ENCODE results near the gene SLC6A5. TPM values are rescaled to one million over a fixed set of nuclear protein-coding genes. Genes with fewer than 3 reads are reported as not detected.

Gene SLC6A5
- total RNA-seq, 1 experiment from 2014 or later, result not detected

DNA sequence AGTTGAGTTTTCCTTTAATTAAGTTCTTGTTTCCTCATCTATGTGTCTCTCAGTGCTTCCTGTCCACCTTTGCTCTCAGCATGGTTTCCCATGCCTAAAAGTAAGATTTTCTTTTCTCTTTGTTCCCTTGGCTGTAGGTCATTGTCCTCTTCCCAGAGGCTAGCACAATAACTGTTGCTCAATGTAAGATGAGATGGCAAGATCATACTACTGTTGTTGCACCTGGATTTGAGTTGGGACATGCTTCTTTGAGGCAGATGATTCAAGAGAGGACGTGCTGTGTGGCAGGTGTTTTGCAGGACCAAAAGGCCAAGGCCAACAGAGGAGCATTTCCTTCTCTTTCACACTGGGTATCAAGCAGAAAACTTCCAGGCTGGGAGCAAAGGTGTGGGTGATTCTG is 58.7 kb downstream of the SLC6A5 start:
- TF ChIP-seq, protein P1, sequence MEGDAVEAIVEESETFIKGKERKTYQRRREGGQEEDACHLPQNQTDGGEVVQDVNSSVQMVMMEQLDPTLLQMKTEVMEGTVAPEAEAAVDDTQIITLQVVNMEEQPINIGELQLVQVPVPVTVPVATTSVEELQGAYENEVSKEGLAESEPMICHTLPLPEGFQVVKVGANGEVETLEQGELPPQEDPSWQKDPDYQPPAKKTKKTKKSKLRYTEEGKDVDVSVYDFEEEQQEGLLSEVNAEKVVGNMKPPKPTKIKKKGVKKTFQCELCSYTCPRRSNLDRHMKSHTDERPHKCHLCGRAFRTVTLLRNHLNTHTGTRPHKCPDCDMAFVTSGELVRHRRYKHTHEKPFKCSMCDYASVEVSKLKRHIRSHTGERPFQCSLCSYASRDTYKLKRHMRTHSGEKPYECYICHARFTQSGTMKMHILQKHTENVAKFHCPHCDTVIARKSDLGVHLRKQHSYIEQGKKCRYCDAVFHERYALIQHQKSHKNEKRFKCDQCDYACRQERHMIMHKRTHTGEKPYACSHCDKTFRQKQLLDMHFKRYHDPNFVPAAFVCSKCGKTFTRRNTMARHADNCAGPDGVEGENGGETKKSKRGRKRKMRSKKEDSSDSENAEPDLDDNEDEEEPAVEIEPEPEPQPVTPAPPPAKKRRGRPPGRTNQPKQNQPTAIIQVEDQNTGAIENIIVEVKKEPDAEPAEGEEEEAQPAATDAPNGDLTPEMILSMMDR (IDR thresholded peaks at IDR 0.05), result no peak
- TF ChIP-seq POLR2AphosphoS5 (IDR thresholded peaks at IDR 0.05; ENCODE audit: low read depth, low read length) (no peak), SIN3A (IDR thresholded peaks at IDR 0.05; ENCODE audit: borderline replicate concordance, insufficient read depth, low read depth, low read length) (no peak), TCF7L2 (IDR thresholded peaks at IDR 0.05; ENCODE audit: low read depth, low read length) (no peak)
- TF ChIP-seq, protein P2, sequence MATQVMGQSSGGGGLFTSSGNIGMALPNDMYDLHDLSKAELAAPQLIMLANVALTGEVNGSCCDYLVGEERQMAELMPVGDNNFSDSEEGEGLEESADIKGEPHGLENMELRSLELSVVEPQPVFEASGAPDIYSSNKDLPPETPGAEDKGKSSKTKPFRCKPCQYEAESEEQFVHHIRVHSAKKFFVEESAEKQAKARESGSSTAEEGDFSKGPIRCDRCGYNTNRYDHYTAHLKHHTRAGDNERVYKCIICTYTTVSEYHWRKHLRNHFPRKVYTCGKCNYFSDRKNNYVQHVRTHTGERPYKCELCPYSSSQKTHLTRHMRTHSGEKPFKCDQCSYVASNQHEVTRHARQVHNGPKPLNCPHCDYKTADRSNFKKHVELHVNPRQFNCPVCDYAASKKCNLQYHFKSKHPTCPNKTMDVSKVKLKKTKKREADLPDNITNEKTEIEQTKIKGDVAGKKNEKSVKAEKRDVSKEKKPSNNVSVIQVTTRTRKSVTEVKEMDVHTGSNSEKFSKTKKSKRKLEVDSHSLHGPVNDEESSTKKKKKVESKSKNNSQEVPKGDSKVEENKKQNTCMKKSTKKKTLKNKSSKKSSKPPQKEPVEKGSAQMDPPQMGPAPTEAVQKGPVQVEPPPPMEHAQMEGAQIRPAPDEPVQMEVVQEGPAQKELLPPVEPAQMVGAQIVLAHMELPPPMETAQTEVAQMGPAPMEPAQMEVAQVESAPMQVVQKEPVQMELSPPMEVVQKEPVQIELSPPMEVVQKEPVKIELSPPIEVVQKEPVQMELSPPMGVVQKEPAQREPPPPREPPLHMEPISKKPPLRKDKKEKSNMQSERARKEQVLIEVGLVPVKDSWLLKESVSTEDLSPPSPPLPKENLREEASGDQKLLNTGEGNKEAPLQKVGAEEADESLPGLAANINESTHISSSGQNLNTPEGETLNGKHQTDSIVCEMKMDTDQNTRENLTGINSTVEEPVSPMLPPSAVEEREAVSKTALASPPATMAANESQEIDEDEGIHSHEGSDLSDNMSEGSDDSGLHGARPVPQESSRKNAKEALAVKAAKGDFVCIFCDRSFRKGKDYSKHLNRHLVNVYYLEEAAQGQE (IDR thresholded peaks at IDR 0.05; ENCODE audit: insufficient read depth in 1 of 2, low read depth in 2 of 2, low read length in 1 of 2), result no peak
- Histone ChIP-seq H3K4me3 (ENCODE audit: low read depth in 2 of 2, low read length in 2 of 2) (no peak overlapping the region), H3K9me3 (ENCODE audit: control insufficient read depth, insufficient read depth, low read depth, low read length) (no peaks in the 10 kb centered on the region), H3K27me3 (ENCODE audit: control insufficient read depth, insufficient read depth, low read length) (peaks cover 14% of the 10 kb centered on the region), H3K27ac (ENCODE audit: low read length) (no peak overlapping the region), H3K4me1 (ENCODE audit: control insufficient read depth, insufficient read depth, low read length) (no peaks in the 10 kb centered on the region), H3K36me3 (ENCODE audit: control insufficient read depth, insufficient read depth, low read length) (no peaks in the 10 kb centered on the region)
- POLR2A ChIA-PET, result no interaction called here
- no TSS peak for BruUV-seq (replicated peaks)
- no peak for DNase-seq (ENCODE audit: low read depth, low spot score)
- CTCF ChIA-PET, result no interaction called here
- intact Hi-C loops (cut with micrococcal nuclease; ENCODE audit: unreplicated experiment) (no loop called here), in situ Hi-C loops (cut with HindIII; ENCODE audit: low pct_unique_long_range_greater_than_20kb, low sequenced_read_pairs) (no loop called here)
- no peak for ATAC-seq

DNA sequence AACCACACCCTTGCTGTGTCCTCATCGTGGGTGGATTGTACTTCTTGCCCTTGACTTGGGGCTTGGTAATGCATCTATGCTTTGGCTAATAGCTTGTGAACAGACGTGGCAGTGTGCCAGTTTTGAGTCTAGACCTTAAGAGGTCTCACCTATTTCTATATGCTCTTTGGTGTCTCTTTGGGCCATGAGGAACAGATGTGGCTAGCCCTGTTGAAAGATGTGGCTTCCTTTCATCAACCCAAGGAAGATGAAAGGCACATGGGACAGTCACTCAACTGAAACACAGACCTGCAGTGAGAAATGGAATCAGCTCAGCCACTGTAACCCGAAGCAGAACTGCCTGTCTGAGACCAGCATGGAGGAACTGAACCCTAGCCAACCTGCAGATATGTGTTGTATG is 62.0 kb downstream of the SLC6A5 start:
- ChIA-PET POLR2A (no interaction called here), CTCF (no interaction called here)
- H3K36me3 ChIP-seq (ENCODE audit: control insufficient read depth, insufficient read depth, low read length), result no peaks in the 10 kb centered on the region
- BruUV-seq (replicated peaks), result no TSS peak
- DNase-seq (ENCODE audit: low read depth, low spot score), result no peak
- in situ Hi-C loops (cut with HindIII; ENCODE audit: low pct_unique_long_range_greater_than_20kb, low sequenced_read_pairs) (no loop called here), intact Hi-C loops (cut with micrococcal nuclease; ENCODE audit: unreplicated experiment) (no loop called here)
- H3K4me3 ChIP-seq (ENCODE audit: low read depth in 2 of 2, low read length in 2 of 2), result no peak overlapping the region
- peaks cover 15% of the 10 kb centered on the region; the same call in 1 of the 2 replicates for H3K27me3 ChIP-seq (ENCODE audit: control insufficient read depth, insufficient read depth, low read length)
- H3K9me3 ChIP-seq (ENCODE audit: control insufficient read depth, insufficient read depth, low read depth, low read length), result no peaks in the 10 kb centered on the region
- no peak for TF ChIP-seq POLR2AphosphoS5 (IDR thresholded peaks at IDR 0.05; ENCODE audit: low read depth, low read length)
- TF ChIP-seq, protein P1 (IDR thresholded peaks at IDR 0.05), result no peak
- TF ChIP-seq, protein P2 (IDR thresholded peaks at IDR 0.05; ENCODE audit: insufficient read depth in 1 of 2, low read depth in 2 of 2, low read length in 1 of 2), result no peak
- no peak for TF ChIP-seq TCF7L2 (IDR thresholded peaks at IDR 0.05; ENCODE audit: low read depth, low read length)
- TF ChIP-seq SIN3A (IDR thresholded peaks at IDR 0.05; ENCODE audit: borderline replicate concordance, insufficient read depth, low read depth, low read length), result no peak
- no peak overlapping the region for H3K27ac ChIP-seq (ENCODE audit: low read length)
- H3K4me1 ChIP-seq (ENCODE audit: control insufficient read depth, insufficient read depth, low read length), result no peaks in the 10 kb centered on the region
- ATAC-seq, result no peak

All from Panc1 (cell line).